Subcutaneous adipose tissue (tissue), 4 donors: ENCODE data around the gene DTNBP1. TPM values are rescaled to one million over a fixed set of nuclear protein-coding genes. Genes with fewer than 3 reads are reported as not detected.

Source experiments
- total RNA-seq, 4 donors: library from RNA; depleted of rRNA; stranded (reverse); fragments of >200 nt; gene quantifications; one replicate each; pipeline ENCODE4 v1.1.0, GENCODE V29; 2016
- TF ChIP-seq, protein P1 (sequence below): fragments of 450-650 bp; IDR thresholded peaks from one replicate; pipeline ENCODE4 v1.5.1; 2016; ENCODE audit warnings: low read depth, mild to moderate bottlenecking, control low read depth, antibody characterized with exemption, moderate library complexity

Gene DTNBP1
- total RNA-seq, 4 donors from 2014 or later, result 7.7 to 15.9 (median 12.5) TPM

DNA sequence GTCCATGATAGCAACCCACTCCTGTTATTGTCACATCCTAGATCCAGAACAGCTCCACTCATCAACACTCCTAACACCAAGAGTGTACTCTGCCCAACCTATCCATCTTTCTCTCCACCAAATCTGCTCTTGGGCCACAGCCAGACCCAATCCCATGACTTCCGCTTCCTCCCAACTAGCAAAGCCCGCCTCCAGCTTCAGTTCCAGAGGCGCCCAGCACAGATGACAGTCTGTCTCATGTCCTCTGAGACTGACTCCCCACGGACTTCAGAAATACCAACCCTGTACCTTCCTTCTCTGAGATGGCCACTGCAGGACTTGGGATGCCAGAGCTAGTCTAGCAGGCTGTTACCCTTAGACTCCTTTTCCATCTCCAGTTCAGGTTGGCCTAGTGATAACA lies 48.6 kb downstream of the DTNBP1 start:
- TF ChIP-seq, protein P1, sequence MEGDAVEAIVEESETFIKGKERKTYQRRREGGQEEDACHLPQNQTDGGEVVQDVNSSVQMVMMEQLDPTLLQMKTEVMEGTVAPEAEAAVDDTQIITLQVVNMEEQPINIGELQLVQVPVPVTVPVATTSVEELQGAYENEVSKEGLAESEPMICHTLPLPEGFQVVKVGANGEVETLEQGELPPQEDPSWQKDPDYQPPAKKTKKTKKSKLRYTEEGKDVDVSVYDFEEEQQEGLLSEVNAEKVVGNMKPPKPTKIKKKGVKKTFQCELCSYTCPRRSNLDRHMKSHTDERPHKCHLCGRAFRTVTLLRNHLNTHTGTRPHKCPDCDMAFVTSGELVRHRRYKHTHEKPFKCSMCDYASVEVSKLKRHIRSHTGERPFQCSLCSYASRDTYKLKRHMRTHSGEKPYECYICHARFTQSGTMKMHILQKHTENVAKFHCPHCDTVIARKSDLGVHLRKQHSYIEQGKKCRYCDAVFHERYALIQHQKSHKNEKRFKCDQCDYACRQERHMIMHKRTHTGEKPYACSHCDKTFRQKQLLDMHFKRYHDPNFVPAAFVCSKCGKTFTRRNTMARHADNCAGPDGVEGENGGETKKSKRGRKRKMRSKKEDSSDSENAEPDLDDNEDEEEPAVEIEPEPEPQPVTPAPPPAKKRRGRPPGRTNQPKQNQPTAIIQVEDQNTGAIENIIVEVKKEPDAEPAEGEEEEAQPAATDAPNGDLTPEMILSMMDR, result no peak

DNA sequence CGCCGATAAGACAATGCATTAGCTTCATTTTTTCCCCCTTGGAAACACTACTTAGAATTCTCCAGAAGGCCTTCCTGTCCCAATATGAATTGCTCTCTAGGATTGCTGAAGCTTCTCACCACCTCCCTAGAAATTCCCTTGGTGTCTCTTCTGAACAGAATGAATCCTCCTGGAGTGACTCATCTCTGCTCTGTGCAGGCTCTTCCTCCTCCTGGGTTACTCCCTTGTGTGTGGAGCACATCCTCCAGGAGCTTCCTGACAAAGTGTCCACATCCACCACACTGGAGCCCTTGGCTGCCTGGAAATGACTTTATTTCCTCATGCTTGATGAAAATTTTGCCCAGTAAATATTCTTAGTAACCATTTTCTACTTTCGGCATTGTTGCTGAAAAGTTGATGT lies 54.4 kb downstream of the DTNBP1 start:
- TF ChIP-seq, protein P1, result no peak

DNA sequence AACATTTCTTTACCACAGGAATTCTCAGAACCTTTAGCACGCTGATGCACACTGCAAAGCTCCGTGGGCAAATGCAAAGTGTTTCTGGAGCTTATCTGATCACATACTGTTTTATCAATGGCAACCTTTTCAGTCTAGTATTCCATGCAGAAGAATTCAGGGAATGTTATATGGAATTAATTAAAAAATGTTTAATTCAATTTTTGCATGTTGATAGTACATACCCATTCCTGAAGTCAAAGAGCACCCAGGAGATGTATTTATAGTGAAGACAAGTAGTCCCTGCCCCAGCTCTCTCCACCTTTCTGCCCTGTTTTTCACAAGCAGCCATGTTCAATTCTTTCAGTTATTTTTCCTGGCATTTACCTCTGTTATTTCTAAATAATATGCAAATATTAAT lies 55.2 kb downstream of the DTNBP1 start:
- TF ChIP-seq, protein P1, result no peak

DNA sequence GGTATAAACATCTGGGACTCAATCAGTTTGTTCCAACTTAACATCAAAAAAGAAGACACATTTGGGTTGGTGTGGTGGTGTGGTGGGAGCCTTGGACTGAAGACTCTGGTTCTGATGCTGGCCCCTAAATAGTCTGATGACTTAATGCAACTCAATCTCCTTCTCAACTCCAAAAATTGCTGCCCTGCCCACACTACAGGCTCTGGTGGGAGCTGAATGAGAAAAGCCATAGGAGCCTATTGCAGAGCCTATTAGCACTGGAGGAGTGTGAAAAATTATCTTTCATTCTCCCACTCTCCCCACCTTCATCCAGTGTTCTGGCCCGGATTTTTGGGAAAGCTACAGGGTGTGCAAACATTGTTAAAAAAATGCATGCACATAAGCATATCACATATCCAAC lies 56.5 kb downstream of the DTNBP1 start:
- TF ChIP-seq, protein P1, result no peak

DNA sequence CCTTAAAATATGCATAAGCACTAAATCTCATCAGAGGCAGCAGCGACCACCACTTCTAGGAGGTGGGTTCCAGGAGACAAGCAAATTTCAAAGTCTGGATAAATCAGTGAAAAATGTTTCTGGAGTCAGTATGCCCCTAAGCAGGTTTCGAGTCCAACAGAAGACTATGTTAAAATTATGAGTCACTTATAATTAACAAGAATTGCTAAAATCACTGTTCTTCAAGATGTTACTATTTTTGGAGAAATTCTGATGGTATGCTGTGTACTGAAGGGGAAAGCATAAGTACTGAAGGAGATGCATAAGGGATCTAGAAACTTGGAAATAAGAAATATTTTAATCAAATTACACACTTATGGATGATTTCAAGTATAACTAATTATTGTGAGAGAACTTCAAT lies 58.0 kb downstream of the DTNBP1 start:
- TF ChIP-seq, protein P1, result no peak

DNA sequence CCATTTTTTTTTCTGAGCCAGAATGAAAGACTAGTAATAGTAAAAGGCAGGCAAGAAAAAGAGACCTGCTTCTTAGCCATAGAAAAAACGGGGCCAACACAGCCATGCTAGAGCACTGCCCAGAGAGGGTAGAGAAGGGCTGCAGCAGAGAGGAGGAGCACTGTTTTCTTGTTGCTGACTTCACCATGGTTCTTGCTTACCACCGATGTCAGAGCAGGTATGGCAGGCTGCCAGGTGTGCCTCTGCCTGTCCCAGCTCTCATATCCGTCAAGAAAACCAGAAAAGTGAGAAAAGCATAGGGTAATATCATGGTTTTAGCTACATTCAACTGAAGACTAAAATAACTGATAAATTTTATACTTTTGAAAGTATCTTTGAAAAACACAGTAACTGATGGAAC lies 60.7 kb downstream of the DTNBP1 start:
- TF ChIP-seq, protein P1, result no peak

DNA sequence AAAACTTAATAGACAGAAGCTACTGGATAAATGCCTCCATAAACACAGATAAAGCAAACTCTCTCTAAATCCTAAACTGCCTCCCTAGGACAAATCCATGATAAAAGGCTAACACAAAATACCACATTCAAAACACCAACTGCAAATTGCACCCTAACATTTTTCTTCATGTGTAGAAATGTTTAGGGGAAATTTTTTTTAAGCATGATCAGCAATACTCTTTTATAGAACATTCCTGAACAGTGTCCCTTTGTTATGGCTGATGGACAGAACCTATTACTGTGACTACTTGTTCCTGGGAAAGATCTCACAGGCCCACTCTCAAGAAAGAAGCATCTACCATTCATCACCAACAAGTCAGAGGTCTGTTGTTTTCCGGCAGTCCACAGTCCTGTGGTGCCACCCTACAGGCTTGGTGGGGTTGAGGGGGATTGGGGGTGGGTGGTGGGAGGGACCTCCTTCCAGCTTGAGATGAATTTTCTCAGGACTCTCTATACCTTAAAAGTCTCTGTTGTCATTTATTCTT lies 64.5 kb downstream of the DTNBP1 start:
- TF ChIP-seq, protein P1, result no peak
